ENCODE measurements around the gene H6PD. TPM values are rescaled to one million over a fixed set of nuclear protein-coding genes. Genes with fewer than 3 reads are reported as not detected.
A peak's percentile ranks its signal among the peaks of the same experiment; 100 is the strongest.

H6PD gene
- total and polyA plus RNA-seq, 9 of the 15 experiments (the other 6 are each of a cell fraction or from before 2014, with no cell fraction given), result 0.04 to 2.5 (median 0.95) TPM

DNA sequence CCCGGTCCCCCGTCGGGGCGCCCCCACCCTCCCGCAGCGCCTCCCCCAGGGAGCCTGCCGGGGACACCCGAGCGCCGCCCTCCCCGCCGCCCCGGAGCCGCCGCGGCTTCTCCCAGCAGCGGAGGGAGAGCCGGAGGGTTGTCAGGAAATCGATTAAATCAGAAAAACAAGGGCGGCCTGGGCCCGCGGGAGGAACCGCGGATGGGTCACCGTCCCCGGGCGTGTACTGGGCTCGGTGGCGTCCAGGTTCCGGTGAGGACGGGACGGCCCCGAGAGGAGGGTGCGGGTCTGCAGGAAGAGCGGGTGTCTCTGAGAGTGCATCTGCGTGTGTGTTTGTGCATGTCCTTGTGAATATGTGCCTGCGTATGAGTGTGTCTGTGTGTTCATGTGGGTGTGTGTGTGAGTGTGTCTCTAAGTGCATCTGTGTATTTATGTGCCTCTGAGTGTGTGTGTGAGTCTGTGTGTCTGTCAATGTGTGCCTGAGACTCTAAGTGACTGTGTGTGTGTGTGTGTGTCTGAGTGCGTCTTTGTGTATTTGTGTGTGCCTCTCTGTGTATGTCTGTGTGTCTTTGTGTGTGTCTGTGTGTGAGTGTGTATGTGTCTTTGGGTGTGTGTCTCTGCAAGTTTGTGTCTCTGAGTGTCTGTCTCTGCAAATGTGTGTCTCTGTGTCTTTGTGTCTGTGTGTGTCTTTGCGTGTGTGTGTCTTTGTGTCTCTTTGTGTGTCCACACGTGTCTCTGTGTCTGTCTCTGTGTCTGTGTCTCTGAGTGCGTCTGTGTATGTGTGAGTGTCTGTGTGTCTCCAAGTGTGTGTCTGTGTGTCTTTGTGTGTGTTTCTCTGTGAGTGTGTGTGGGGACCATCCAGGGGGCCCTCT is 59.2 kb downstream of the H6PD start (continued):
- TF ChIP-seq, protein P1, sequence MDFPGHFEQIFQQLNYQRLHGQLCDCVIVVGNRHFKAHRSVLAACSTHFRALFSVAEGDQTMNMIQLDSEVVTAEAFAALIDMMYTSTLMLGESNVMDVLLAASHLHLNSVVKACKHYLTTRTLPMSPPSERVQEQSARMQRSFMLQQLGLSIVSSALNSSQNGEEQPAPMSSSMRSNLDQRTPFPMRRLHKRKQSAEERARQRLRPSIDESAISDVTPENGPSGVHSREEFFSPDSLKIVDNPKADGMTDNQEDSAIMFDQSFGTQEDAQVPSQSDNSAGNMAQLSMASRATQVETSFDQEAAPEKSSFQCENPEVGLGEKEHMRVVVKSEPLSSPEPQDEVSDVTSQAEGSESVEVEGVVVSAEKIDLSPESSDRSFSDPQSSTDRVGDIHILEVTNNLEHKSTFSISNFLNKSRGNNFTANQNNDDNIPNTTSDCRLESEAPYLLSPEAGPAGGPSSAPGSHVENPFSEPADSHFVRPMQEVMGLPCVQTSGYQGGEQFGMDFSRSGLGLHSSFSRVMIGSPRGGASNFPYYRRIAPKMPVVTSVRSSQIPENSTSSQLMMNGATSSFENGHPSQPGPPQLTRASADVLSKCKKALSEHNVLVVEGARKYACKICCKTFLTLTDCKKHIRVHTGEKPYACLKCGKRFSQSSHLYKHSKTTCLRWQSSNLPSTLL (IDR thresholded peaks at IDR 0.05), result 0 out of 2 replicates have a peak, but pooled peaks have one; percentile 16
- TF ChIP-seq KLF1 (tag; IDR thresholded peaks at IDR 0.05) (peak; percentile 15; the same call in 1 of the 2 replicates), BCL6 (CRISPR knock-in tag; IDR thresholded peaks at IDR 0.05) (no peak), ZNF436 (CRISPR knock-in tag; IDR thresholded peaks at IDR 0.05) (peak; percentile 57; the same call in 1 of the 2 replicates), ETV1 (tag; conservative IDR thresholded peaks at IDR 0.05; ENCODE audit: low read depth) (peak; percentile 41; the same call in 1 of the 2 replicates), PHTF2 (CRISPR knock-in tag; IDR thresholded peaks at IDR 0.05) (no peak), RERE (CRISPR knock-in tag; IDR thresholded peaks at IDR 0.05; ENCODE audit: borderline replicate concordance) (no peak), FOSL1 (tag; conservative IDR thresholded peaks at IDR 0.05) (no peak), SRSF3 (IDR thresholded peaks at IDR 0.05; ENCODE audit: insufficient read depth, low read length) (no peak), IFI16 (CRISPR knock-in tag; IDR thresholded peaks at IDR 0.05) (no peak), OTX1 (CRISPR knock-in tag; IDR thresholded peaks at IDR 0.05) (peak; percentile 34; the same call in 1 of the 2 replicates), TCF7 (IDR thresholded peaks at IDR 0.05; ENCODE audit: borderline replicate concordance) (no peak), MIER1 (IDR thresholded peaks at IDR 0.05; ENCODE audit: low read depth) (peak; percentile 53; the same call in 1 of the 2 replicates), CAMTA2 (CRISPR knock-in tag; conservative IDR thresholded peaks at IDR 0.05) (no peak), RBM25 (IDR thresholded peaks at IDR 0.05; ENCODE audit: low read depth, low read length, severe bottlenecking) (peak; percentile 38), ZBTB2 (IDR thresholded peaks at IDR 0.05) (peak; percentile 60; the same call in 1 of the 2 replicates)
- TF ChIP-seq, protein P2, sequence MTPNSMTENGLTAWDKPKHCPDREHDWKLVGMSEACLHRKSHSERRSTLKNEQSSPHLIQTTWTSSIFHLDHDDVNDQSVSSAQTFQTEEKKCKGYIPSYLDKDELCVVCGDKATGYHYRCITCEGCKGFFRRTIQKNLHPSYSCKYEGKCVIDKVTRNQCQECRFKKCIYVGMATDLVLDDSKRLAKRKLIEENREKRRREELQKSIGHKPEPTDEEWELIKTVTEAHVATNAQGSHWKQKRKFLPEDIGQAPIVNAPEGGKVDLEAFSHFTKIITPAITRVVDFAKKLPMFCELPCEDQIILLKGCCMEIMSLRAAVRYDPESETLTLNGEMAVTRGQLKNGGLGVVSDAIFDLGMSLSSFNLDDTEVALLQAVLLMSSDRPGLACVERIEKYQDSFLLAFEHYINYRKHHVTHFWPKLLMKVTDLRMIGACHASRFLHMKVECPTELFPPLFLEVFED (CRISPR knock-in tag; conservative IDR thresholded peaks at IDR 0.05), result 0 out of 2 replicates have a peak, but pooled peaks have one; percentile 4
